CD4-positive, alpha-beta T cell treated with Interleukin-10 for 1 hour (primary cell): ENCODE data around the gene SGPL1.
"Not testable (repeated sequence)": the region's sequence is repeated elsewhere in the genome, so short reads cannot be mapped to it uniquely, and the experiment has no call there.

ENCODE experiments used
- DNase-seq: peaks from one replicate; pipeline ENCODE4 v3.0.0-alpha.2; 2020

Gene SGPL1, protein sequence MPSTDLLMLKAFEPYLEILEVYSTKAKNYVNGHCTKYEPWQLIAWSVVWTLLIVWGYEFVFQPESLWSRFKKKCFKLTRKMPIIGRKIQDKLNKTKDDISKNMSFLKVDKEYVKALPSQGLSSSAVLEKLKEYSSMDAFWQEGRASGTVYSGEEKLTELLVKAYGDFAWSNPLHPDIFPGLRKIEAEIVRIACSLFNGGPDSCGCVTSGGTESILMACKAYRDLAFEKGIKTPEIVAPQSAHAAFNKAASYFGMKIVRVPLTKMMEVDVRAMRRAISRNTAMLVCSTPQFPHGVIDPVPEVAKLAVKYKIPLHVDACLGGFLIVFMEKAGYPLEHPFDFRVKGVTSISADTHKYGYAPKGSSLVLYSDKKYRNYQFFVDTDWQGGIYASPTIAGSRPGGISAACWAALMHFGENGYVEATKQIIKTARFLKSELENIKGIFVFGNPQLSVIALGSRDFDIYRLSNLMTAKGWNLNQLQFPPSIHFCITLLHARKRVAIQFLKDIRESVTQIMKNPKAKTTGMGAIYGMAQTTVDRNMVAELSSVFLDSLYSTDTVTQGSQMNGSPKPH

DNA sequence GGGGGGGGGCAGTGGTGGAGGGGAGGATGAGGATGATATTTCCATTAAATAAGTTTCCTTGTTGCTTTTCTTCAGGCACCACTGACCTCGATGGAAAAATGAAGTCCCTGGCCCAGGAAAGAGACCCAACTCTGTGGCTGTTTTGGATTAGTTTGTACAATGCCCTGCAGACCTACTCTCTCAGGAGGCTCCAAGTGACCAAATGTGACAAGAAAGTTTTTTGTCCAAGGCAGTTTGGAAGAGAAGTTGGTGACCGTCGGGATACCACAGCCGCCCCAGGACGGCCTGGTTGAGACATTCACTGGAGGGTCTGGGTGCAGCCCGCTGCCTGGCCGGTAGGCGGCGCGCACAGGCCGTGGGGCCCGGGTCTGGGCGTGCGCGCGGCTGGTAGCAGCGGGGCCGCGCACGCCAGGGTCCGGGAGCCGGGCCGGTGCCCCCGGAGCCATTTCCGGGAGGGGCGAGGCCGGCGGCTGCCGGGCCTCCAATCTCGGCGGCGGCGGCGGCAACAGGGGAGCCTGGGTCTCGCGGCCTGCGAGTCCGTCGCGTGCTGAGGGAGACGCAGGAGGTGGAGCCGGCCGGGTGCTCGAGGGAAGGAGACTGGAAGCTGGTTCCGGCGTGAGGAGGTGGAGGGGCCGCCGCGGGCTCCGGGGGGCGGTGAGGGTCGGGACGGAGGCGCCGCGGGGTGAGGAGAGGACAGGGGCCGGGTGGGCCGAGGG lies at the start of gene SGPL1:
SGPL1 (plus strand) TSS at position 445 of the 716 bp plus-strand sequence. CDS start 906 bp downstream, outside the sequence.
- DNase-seq: peak; percentile 86

DNA sequence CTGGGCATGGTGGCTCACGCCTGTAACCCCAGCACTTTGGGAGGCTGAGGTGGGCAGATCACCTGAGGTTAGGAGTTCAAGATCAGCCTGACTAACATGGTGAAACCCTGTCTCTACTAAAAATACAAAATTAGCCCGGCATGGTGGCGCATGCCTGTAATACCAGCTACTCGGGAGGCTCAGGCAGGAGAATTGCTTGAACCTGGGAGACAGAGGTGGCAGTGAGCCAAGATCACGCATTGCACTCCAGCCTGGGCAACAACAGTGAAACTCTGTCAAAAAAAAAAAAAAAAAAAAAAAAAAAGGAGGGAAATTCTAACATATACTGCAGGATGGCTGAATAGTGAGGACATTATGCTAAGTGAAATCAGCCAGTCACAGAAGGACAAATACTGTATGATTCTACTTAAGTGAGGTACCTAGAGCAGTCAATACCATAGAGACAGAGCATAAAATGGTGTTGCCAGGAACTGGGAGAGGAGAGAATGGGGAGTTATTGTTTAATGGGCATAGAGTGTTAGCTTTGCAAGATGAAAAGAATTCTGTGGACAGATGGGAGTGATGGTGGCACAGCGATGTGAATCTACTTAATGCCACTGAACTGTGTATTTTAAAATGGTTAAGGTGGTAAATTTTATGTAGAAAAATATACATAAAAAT lies 47.6 kb upstream of the SGPL1 start:
- DNase-seq: not testable (repeated sequence)

DNA sequence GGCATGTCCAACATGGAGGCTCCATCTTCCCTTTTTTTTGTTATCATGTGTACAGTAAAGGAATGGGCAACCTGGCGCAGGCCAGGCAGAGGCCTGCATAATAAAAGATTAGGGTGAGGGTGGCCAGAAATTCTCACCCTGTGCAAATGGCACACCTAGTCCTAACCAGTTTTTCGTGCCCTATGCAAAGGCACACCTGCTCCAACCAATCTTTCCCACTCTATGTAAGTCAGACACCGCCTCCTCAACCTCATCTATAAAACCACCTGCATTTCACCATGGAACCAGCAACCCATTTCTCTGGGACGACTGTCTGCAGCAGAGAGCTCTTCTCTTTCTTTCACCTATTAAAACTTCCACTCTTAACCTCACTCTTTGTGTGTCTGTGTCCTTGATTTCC lies 46.6 kb upstream of the SGPL1 start:
- DNase-seq: no peak

- no peak for DNase-seq
These were observed 45.7 kb upstream of the SGPL1 start for GRCh38 chr10:70770001-70770400.

GRCh38 chr10:70770516-70770915 lies 45.2 kb upstream of the SGPL1 start:
- DNase-seq: not testable (repeated sequence)

GRCh38 chr10:70771311-70772194 lies 44.2 kb upstream of the SGPL1 start:
- DNase-seq: no peak

DNA sequence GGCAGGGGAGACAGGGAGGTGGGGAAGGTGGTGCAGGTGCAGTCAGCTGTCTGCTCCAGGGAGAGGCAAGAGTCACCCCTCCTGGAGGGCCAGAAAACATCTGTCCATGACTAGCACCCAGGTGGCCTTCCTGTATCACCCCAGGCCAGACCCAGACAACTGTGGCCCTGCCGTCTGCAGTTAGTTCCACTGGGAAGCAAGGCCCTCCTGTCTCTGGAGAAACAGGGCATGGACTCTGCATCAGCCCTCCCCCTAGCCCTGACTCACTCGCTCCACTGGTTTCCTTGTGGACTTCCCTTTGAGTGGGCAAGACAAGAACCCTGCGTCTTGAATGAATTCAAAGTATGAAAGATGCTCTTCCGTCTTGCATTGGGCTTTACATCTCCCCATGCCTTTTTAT lies 43.1 kb upstream of the SGPL1 start:
- no peak for DNase-seq

- no peak for DNase-seq
These were observed 42.3 kb upstream of the SGPL1 start for GRCh38 chr10:70773461-70773860.

DNA sequence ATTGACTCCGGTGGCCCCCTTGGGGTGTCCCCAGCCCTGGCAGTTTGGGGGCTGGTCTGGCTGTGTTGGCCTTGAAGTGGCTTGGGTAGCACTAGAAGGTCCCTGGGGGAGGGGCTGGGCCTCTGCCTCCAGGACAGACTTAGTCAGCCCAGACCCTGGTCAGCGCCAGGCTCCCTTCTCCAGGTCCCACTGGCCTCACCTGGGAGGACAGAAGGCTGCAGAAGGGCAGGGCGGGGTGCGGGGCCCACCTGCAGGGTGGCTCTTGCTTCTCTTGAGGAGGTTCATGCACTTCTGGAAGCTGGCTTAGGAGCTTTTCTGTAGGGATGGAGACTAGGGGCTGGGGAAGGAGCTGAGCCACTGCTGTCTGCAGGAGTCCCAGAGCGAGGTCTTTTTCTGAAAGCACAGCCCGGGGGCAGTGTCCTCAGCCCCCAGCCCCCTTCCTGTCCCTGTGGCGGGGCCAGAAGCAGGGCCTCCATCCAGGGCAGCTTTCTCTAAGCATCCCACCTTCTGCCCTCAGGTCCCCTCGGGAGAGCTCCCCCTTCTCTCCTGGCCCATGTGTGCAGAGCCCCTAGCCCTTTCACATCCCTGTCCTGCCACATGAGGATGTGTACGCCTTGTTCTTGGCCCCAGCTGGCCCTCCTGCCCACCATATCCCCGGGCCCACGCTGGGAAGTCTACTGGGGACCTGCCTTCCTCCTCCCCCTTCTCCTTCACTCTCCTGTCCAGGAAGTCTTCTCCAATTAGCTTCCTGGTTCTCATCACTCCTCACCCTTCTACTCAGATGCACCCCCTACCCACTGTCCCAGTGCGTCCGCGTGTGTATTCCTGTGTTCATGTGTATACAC lies 41.6 kb upstream of the SGPL1 start:
- DNase-seq: no peak

DNA sequence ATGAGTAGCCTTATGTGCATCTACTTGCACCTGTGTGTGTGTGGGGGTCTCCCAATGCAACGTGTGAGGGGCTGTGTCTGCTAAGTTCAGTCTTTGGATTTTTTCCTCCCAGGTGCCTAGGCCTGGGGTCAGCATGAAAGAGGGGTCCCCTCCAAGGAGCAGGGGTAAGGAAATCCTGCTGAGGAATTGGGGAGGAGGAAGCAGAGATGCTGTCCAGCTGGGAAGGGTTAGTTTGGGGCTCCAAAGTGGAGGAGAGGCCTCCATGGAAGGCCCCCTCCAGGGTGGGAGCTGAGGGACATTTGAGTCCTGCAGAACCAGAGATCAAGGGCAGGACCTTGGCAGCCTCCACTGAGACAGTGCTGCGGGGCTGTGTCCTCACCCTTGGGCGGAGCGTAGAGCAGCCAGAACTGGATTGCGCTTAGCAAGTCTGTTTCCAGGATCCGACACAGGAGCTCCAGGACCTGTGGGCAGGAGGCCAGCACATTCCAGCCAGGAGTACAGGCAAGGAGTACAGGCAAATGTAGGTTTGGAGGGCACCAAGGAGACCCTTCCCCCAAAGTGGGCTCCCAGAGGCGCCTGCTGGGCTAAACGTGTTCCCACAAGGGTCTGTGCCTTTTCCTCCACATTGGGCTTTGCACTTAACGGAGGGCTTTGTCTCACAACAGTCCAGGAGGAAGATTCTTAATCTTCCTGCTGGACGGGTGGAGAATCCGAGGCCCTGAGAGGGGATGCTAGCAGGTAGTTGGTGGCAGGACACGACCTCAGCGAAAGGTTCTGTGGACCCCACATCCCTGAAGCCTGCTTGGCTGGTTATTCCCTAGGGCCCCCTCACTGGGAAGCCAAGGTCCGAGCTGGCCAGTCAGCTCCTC lies 40.7 kb upstream of the SGPL1 start:
- DNase-seq: no peak

GRCh38 chr10:70775679-70776454 lies 39.9 kb upstream of the SGPL1 start:
- no peak for DNase-seq

- no peak for DNase-seq
These were observed 39.2 kb upstream of the SGPL1 start for GRCh38 chr10:70776455-70777005.

- no peak for DNase-seq
These were observed 38.5 kb upstream of the SGPL1 start for GRCh38 chr10:70777063-70777875.

DNA sequence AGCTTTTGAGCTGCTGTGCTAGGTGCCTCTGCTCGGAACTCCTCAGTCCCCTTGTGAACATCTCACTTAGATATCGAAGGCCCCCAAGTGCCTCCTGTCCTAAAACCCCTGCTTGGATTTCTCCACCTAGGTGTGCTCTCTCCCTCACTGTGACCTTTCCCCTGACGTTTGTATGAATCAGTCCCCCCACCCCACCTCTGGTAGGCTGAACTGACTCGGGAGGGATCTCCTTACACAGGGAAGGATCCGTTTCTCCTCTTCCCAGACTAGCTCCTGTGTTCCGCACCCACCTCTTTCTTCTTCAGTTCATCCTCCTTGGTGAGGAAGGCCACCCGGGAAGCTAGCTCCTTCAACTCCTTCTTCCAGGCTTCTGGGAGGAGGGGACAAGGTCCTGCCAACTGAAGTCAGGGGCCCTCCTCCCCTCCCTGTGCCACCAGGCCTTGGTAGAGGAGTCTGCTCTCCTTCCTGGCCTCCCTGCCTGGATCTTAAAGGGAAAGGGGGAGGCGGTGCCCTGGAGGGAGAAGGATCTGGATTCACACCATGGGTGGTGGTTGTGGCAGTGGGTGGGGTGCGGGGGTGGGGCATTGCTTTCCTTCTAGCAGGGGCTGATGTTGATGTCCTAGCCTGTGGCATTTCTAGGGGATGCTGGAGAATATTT lies 37.4 kb upstream of the SGPL1 start:
- DNase-seq: no peak

- DNase-seq: no peak
These were observed 36.7 kb upstream of the SGPL1 start for GRCh38 chr10:70779088-70779487.

- DNase-seq: peak; percentile 10
These were observed 36.0 kb upstream of the SGPL1 start for GRCh38 chr10:70779511-70780369.

DNA sequence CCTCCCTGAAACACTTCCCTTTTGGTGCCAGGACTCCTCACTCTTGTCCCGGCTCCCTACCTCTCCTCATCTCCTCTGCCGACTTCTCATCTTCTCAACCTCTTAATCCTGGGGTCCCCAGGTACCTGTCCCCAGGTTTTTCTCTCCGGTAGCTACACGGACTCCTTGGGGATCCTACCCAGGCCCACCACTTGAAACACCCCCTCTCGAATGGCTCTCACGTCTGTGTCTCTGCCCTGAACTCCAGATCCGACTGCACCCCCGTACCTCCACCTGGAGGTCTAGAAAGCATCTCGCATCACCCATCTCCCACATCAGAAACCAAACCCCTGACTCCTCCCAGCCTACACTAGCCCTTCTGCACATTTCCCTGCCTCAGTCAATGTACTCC lies 35.4 kb upstream of the SGPL1 start:
- DNase-seq: no peak
